GM12878 (cell line): ENCODE results near the gene XNDC1N. TPM values are rescaled to one million over a fixed set of nuclear protein-coding genes. Genes with fewer than 3 reads are reported as not detected.

ENCODE experiments used
- KLF5 ChIP-seq: fragments of 450-650 bp; IDR thresholded peaks from 2 replicates; pipeline ENCODE4 v1.6.1; 2014; ENCODE audit warnings: mild to moderate bottlenecking; ENCODE audit not compliant: partially characterized antibody
- MLLT1 ChIP-seq: fragments of 450-650 bp; IDR thresholded peaks from 2 replicates; pipeline ENCODE4 v1.6.1; 2016; ENCODE audit warnings: mild to moderate bottlenecking
- PKNOX1 ChIP-seq: fragments of 450-650 bp; IDR thresholded peaks from 2 replicates; pipeline ENCODE4 v1.6.1; 2016; ENCODE audit warnings: mild to moderate bottlenecking
- polyA plus RNA-seq, 11 experiments: library from polyadenylated mRNA; depleted of rRNA in 4 of 11; unstranded in 6 of 11; stranded (reverse) in 5 of 11; fragments of >200 nt; fragmentation: Nextera tagmentation in 4 of 11; fragmentation: Illumina TruSeq in 1 of 11; extraction: Ambion mirVana in 4 of 11; extraction: Trizol in 1 of 11; gene quantifications; 1 replicate in 1 of 11; 2 replicates in 10 of 11; pipeline versions ENCODE4 v1.2.1 to v1.2.3, GENCODE V29; 2011 to 2016; ENCODE audit warnings: inconsistent platforms in 2 of 11, missing spikeins in 2 of 11, low read depth in 1 of 11
- total RNA-seq, 4 experiments: library from RNA; depleted of rRNA in 3 of 4; stranded (reverse); fragments of >200 nt in 3 of 4; fragmentation: Illumina TruSeq in 1 of 4; extraction: Trizol in 1 of 4; gene quantifications; 2 replicates each; pipeline versions ENCODE4 v1.2.1 to v1.2.3, GENCODE V29; 2013 to 2021
- TF ChIP-seq, protein P1 (sequence below): IDR thresholded peaks from 2 replicates; pipeline ENCODE4 v1.6.1; 2012; ENCODE audit warnings: improper control_type of control experiment, low read depth, low read length; ENCODE audit not compliant: insufficient replicate concordance

Gene XNDC1N
- total and polyA plus RNA-seq, 10 of the 15 experiments (the other 5 are each of a cell fraction or from before 2014, with no cell fraction given) = 5.7 to 13.7 (median 9.8) TPM

GRCh38 chr11:71933141-71933933 is 4.9 kb upstream of the XNDC1N start (continued):
- TF ChIP-seq, protein P1, sequence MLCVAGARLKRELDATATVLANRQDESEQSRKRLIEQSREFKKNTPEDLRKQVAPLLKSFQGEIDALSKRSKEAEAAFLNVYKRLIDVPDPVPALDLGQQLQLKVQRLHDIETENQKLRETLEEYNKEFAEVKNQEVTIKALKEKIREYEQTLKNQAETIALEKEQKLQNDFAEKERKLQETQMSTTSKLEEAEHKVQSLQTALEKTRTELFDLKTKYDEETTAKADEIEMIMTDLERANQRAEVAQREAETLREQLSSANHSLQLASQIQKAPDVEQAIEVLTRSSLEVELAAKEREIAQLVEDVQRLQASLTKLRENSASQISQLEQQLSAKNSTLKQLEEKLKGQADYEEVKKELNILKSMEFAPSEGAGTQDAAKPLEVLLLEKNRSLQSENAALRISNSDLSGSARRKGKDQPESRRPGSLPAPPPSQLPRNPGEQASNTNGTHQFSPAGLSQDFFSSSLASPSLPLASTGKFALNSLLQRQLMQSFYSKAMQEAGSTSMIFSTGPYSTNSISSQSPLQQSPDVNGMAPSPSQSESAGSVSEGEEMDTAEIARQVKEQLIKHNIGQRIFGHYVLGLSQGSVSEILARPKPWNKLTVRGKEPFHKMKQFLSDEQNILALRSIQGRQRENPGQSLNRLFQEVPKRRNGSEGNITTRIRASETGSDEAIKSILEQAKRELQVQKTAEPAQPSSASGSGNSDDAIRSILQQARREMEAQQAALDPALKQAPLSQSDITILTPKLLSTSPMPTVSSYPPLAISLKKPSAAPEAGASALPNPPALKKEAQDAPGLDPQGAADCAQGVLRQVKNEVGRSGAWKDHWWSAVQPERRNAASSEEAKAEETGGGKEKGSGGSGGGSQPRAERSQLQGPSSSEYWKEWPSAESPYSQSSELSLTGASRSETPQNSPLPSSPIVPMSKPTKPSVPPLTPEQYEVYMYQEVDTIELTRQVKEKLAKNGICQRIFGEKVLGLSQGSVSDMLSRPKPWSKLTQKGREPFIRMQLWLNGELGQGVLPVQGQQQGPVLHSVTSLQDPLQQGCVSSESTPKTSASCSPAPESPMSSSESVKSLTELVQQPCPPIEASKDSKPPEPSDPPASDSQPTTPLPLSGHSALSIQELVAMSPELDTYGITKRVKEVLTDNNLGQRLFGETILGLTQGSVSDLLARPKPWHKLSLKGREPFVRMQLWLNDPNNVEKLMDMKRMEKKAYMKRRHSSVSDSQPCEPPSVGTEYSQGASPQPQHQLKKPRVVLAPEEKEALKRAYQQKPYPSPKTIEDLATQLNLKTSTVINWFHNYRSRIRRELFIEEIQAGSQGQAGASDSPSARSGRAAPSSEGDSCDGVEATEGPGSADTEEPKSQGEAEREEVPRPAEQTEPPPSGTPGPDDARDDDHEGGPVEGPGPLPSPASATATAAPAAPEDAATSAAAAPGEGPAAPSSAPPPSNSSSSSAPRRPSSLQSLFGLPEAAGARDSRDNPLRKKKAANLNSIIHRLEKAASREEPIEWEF = no peak
- TF ChIP-seq PKNOX1 = no peak
- TF ChIP-seq KLF5 = no peak
- TF ChIP-seq MLLT1 = no peak
